Measurements from ENCODE around the gene CACYBP. TPM values are rescaled to one million over a fixed set of nuclear protein-coding genes. Genes with fewer than 3 reads are reported as not detected.

The CACYBP gene
- total RNA-seq, 1 donor from 2014 or later = 77.4 TPM

- Histone ChIP-seq H3K27ac (peak overlapping the region; percentile 10 to 57), H3K4me1 (peaks cover 3 to 21% of the 10 kb centered on the region in 2 donors), H3K36me3 (no peaks in the 10 kb centered on the region), H3K9me3 (no peaks in the 10 kb centered on the region), H3K4me3 (no peak overlapping the region), H3K27me3 (no peaks in the 10 kb centered on the region)
- no peak for TF ChIP-seq CTCF (IDR thresholded peaks at IDR 0.05)
- DNase-seq (ENCODE audit: low spot score in 2 of 2) = no peak
- intact Hi-C loops (cut with DNase I) = no loop called here
Observed at GRCh38 chr1:174968750-174969244, 30.9 kb upstream of the CACYBP start.

GRCh38 chr1:174969977-174970376 lies 29.8 kb upstream of the CACYBP start:
- intact Hi-C loops (cut with DNase I) = no loop called here
- Histone ChIP-seq H3K27me3 (no peaks in the 10 kb centered on the region), H3K4me1 (peaks cover 3 to 14% of the 10 kb centered on the region in 2 donors), H3K27ac (no peak overlapping the region), H3K36me3 (no peaks in the 10 kb centered on the region), H3K9me3 (no peaks in the 10 kb centered on the region), H3K4me3 (no peak overlapping the region)
- TF ChIP-seq CTCF (IDR thresholded peaks at IDR 0.05) = no peak
- no peak for DNase-seq (ENCODE audit: low spot score in 2 of 2)

GRCh38 chr1:174971466-174971865 lies 28.3 kb upstream of the CACYBP start:
- Histone ChIP-seq H3K4me1 (peaks cover 3 to 11% of the 10 kb centered on the region in 2 donors), H3K27me3 (no peaks in the 10 kb centered on the region), H3K4me3 (no peak overlapping the region), H3K27ac (no peak overlapping the region), H3K36me3 (no peaks in the 10 kb centered on the region), H3K9me3 (no peaks in the 10 kb centered on the region)
- TF ChIP-seq CTCF (IDR thresholded peaks at IDR 0.05) = no peak
- no peak for DNase-seq (ENCODE audit: low spot score in 2 of 2)
- intact Hi-C loops (cut with DNase I) = no loop called here

GRCh38 chr1:174971902-174972301 lies 27.8 kb upstream of the CACYBP start:
- H3K4me1 ChIP-seq = peaks cover 3 to 11% of the 10 kb centered on the region in 2 donors
- DNase-seq (ENCODE audit: low spot score in 2 of 2) = no peak
- H3K27ac ChIP-seq = no peak overlapping the region
- no peak overlapping the region for H3K4me3 ChIP-seq
- H3K9me3 ChIP-seq = no peaks in the 10 kb centered on the region
- H3K36me3 ChIP-seq = no peaks in the 10 kb centered on the region
- no peak for TF ChIP-seq CTCF (IDR thresholded peaks at IDR 0.05)
- intact Hi-C loops (cut with DNase I) = no loop called here
- H3K27me3 ChIP-seq = no peaks in the 10 kb centered on the region

- H3K27ac ChIP-seq = no peak overlapping the region
- intact Hi-C loops (cut with DNase I) = no loop called here
Observed at GRCh38 chr1:174974711-174975119, 25.0 kb upstream of the CACYBP start.

More at GRCh38 chr1:174974711-174975119, 25.0 kb upstream of the CACYBP start:
- Histone ChIP-seq H3K4me3 (no peak overlapping the region), H3K4me1 (no peaks in the 10 kb centered on the region), H3K27me3 (no peaks in the 10 kb centered on the region), H3K9me3 (no peaks in the 10 kb centered on the region), H3K36me3 (peaks cover 0 to 9% of the 10 kb centered on the region in 2 donors)
- DNase-seq (ENCODE audit: low spot score in 2 of 2) = no peak
- no peak for TF ChIP-seq CTCF (IDR thresholded peaks at IDR 0.05)
